RWPE2 (cell line): Measurements from ENCODE around the gene AMOTL1.

Source experiments
- ATAC-seq: fragments of 200-7000 bp; cut with Tn5 transposase; 3 replicates; pipeline ENCODE4 v1.9.1; 2021; ENCODE audit warnings: low read depth
- DNase-seq: peaks from one replicate; pipeline ENCODE4 v3.0.0-alpha.2; 2020; ENCODE audit warnings: low spot score
- H3K27ac ChIP-seq: fragments of 450-650 bp; 2 replicates; pipeline ENCODE4 v1.5.1; 2017; ENCODE audit warnings: mild to moderate bottlenecking; ENCODE audit not compliant: poor library complexity, severe bottlenecking
- H3K27me3 ChIP-seq: fragments of 250-450 bp; sonication (Bioruptor Pico); 2 replicates; pipeline ENCODE4 v1.5.1; 2021; ENCODE audit warnings: mild to moderate bottlenecking, moderate library complexity; ENCODE audit not compliant: insufficient read depth, poor library complexity, severe bottlenecking
- H3K36me3 ChIP-seq: fragments of 250-450 bp; sonication (Bioruptor Pico); 2 replicates; pipeline ENCODE4 v1.5.1; 2020; ENCODE audit warnings: low read depth, mild to moderate bottlenecking, moderate library complexity
- H3K4me1 ChIP-seq: fragments of 250-450 bp; sonication (Bioruptor Pico); 2 replicates; pipeline ENCODE4 v1.5.1; 2021; ENCODE audit warnings: mild to moderate bottlenecking, moderate library complexity; ENCODE audit not compliant: insufficient read depth, poor library complexity, severe bottlenecking
- H3K4me3 ChIP-seq: fragments of 250-450 bp; sonication (Bioruptor Pico); 2 replicates; pipeline ENCODE4 v1.5.1; 2021; ENCODE audit warnings: mild to moderate bottlenecking, moderate library complexity; ENCODE audit not compliant: severe bottlenecking
- H3K9me3 ChIP-seq: fragments of 250-450 bp; sonication (Bioruptor Pico); 2 replicates; pipeline ENCODE4 v1.5.1; 2021; ENCODE audit warnings: mild to moderate bottlenecking, moderate library complexity; ENCODE audit not compliant: severe bottlenecking
- CTCF ChIP-seq: fragments of 450-650 bp; IDR thresholded peaks from one replicate; pipeline ENCODE4 v1.5.1; 2017; ENCODE audit warnings: mild to moderate bottlenecking, moderate library complexity; ENCODE audit not compliant: poor library complexity, severe bottlenecking

AMOTL1 gene

GRCh38 chr11:94814272-94814976, 46.3 kb downstream of the AMOTL1 start:
- TF ChIP-seq CTCF: no peak
- no peak for ATAC-seq
- no peaks in the 10 kb centered on the region for H3K27me3 ChIP-seq
- no peaks in the 10 kb centered on the region for H3K4me1 ChIP-seq
- peaks cover 84% of the 10 kb centered on the region for H3K36me3 ChIP-seq
- no peak overlapping the region for H3K27ac ChIP-seq
- DNase-seq: no peak
- H3K9me3 ChIP-seq: peaks cover 19% of the 10 kb centered on the region
- H3K4me3 ChIP-seq: no peak overlapping the region

GRCh38 chr11:94815705-94816344, 47.7 kb downstream of the AMOTL1 start:
- no peaks in the 10 kb centered on the region for H3K27me3 ChIP-seq
- TF ChIP-seq CTCF: no peak
- no peaks in the 10 kb centered on the region for H3K4me1 ChIP-seq
- H3K9me3 ChIP-seq: peaks cover 19% of the 10 kb centered on the region
- H3K27ac ChIP-seq: no peak overlapping the region
- DNase-seq (no peak), ATAC-seq (no peak)
- H3K4me3 ChIP-seq: no peak overlapping the region
- peaks cover 86% of the 10 kb centered on the region for H3K36me3 ChIP-seq

- H3K4me1 ChIP-seq: no peaks in the 10 kb centered on the region
- peaks cover 91% of the 10 kb centered on the region for H3K36me3 ChIP-seq
- no peak for TF ChIP-seq CTCF
- H3K27ac ChIP-seq: no peak overlapping the region
- no peak for DNase-seq
- no peak for ATAC-seq
- peaks cover 8% of the 10 kb centered on the region for H3K9me3 ChIP-seq
- H3K4me3 ChIP-seq: no peak overlapping the region
- no peaks in the 10 kb centered on the region for H3K27me3 ChIP-seq
Observed at GRCh38 chr11:94820480-94820879, 52.3 kb downstream of the AMOTL1 start.

DNA sequence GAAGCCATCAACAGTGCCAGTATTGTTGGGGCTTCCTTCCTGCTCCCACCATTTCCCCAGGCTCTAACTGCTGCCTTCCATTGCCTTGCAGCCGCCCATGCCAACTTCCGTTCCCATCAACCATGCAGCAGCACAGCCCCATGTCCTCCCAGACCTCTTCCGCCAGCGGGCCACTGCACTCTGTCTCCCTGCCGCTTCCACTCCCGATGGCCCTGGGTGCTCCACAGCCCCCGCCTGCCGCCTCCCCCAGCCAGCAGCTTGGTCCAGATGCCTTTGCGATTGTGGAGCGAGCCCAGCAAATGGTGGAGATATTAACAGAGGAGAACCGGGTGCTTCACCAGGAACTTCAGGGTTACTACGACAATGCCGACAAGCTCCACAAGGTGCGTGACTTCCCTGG, 53.3 kb downstream of the AMOTL1 start:
- Histone ChIP-seq H3K4me1 (no peaks in the 10 kb centered on the region), H3K27ac (no peak overlapping the region), H3K36me3 (peaks cover 91% of the 10 kb centered on the region), H3K27me3 (no peaks in the 10 kb centered on the region), H3K4me3 (no peak overlapping the region), H3K9me3 (peaks cover 1% of the 10 kb centered on the region)
- TF ChIP-seq CTCF: no peak
- no peak for ATAC-seq
- no peak for DNase-seq

DNA sequence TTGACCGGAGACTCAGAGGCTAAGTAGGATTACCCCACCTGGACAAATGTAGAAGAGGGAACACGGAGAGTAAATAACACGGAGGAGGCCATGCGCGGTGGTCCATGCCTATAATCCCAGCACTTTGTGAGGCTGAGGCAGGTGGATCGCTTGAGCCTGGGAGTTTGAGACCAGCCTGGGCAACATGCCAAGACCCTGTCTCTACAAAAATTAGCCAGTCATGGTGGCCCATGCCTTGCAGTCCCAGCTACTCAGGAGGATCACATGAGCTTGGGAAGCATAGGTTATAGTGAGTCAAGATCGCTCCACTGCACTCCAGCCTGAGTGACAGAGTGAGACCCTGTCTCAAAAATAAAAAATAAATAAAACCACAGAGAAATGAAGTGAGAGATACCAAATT, 53.9 kb downstream of the AMOTL1 start:
- TF ChIP-seq CTCF: no peak
- peaks cover 1% of the 10 kb centered on the region for H3K9me3 ChIP-seq
- no peaks in the 10 kb centered on the region for H3K4me1 ChIP-seq
- H3K4me3 ChIP-seq: no peak overlapping the region
- H3K36me3 ChIP-seq: peaks cover 91% of the 10 kb centered on the region
- H3K27me3 ChIP-seq: no peaks in the 10 kb centered on the region
- H3K27ac ChIP-seq: no peak overlapping the region
- ATAC-seq (no peak), DNase-seq (no peak)
